ENCODE data around the gene RASIP1. TPM values are rescaled to one million over a fixed set of nuclear protein-coding genes. Genes with fewer than 3 reads are reported as not detected.

Gene RASIP1
- total RNA-seq, 1 experiment from 2014 or later: 0.51 TPM

- H3K79me2 ChIP-seq (ENCODE audit: low read length): no peaks in the 10 kb centered on the region
- DNase-seq (no peak), ATAC-seq (no peak)
- no peak for TF ChIP-seq EZH2phosphoT487 (IDR thresholded peaks at IDR 0.05; ENCODE audit: borderline replicate concordance, low read length)
- TF ChIP-seq, protein P1, sequence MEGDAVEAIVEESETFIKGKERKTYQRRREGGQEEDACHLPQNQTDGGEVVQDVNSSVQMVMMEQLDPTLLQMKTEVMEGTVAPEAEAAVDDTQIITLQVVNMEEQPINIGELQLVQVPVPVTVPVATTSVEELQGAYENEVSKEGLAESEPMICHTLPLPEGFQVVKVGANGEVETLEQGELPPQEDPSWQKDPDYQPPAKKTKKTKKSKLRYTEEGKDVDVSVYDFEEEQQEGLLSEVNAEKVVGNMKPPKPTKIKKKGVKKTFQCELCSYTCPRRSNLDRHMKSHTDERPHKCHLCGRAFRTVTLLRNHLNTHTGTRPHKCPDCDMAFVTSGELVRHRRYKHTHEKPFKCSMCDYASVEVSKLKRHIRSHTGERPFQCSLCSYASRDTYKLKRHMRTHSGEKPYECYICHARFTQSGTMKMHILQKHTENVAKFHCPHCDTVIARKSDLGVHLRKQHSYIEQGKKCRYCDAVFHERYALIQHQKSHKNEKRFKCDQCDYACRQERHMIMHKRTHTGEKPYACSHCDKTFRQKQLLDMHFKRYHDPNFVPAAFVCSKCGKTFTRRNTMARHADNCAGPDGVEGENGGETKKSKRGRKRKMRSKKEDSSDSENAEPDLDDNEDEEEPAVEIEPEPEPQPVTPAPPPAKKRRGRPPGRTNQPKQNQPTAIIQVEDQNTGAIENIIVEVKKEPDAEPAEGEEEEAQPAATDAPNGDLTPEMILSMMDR (conservative IDR thresholded peaks at IDR 0.05; ENCODE audit: low read depth, low read length): no peak
- no peak for TF ChIP-seq EZH2 (IDR thresholded peaks at IDR 0.05; ENCODE audit: low read length, unreplicated experiment)
- CTCF ChIA-PET: no interaction called here
- H3K27ac ChIP-seq (ENCODE audit: low read length): no peak overlapping the region
- intact Hi-C loops (cut with micrococcal nuclease): no loop called here
- H3K4me1 ChIP-seq (ENCODE audit: insufficient read depth, low read length): no peaks in the 10 kb centered on the region
- H3K4me2 ChIP-seq (ENCODE audit: low read length): no peak overlapping the region
- no peaks in the 10 kb centered on the region for H3K36me3 ChIP-seq (ENCODE audit: low read depth, low read length)
- BruUV-seq (replicated peaks): no TSS peak
- no peak overlapping the region for H2AFZ ChIP-seq (ENCODE audit: low read length)
- no peaks in the 10 kb centered on the region for H4K20me1 ChIP-seq (ENCODE audit: low read length)
- no peak overlapping the region for H3K4me3 ChIP-seq (ENCODE audit: low read length)
- H3K9me3 ChIP-seq (ENCODE audit: low read length): no peaks in the 10 kb centered on the region
- POLR2A ChIA-PET (ENCODE audit: unreplicated experiment): no interaction called here
- no peaks in the 10 kb centered on the region for H3K27me3 ChIP-seq (ENCODE audit: low read length)
- no peaks in the 10 kb centered on the region for H3F3A ChIP-seq (ENCODE audit: low read length, unreplicated experiment)
- no peaks in the 10 kb centered on the region for H3K9me2 ChIP-seq (replicated peaks; ENCODE audit: low read length)
- no peak overlapping the region for H3K9ac ChIP-seq (ENCODE audit: low read length)
Measured at GRCh38 chr19:48671446-48671995, 68.9 kb downstream of the RASIP1 start.

DNA sequence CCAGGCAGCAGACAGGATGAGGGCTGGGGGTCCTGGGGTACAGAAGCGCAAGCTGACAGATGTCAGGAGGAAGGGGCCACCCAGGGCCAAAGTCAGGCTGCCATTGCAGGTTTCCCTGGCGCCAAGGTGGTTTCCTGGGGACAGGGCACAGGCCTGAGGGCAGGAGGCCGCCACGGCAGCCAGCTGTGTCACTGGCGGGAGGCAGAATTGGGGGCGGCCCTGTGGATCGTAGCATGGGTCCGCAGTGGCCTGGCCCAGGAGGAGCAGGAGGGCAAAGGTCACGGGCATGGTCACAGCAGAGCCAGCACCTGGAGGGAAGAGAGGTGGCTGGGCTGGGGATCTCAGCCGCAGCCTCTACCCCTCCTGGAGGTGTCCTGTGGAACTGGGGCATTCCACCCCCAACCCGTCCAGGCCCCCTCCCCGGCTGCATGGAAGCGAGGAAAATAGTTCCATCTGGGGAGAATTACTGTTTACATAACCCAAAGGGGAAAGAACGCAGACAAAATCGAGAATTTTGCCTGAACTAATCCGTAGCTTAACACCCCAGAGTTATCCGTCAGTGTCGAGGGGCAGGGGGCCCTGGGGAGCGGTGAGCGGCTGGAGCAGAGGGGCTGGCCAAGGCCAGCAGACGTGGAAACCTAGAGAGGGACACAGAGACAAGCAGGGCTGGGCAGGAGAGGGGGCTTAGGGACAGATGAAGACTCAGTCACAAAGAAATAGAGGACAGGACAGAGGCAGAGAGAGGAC, 69.5 kb downstream of the RASIP1 start:
- CTCF ChIA-PET: no interaction called here
- H3K27ac ChIP-seq (ENCODE audit: low read length): no peak overlapping the region

More for the DNA sequence above, 69.5 kb downstream of the RASIP1 start:
- POLR2A ChIA-PET (ENCODE audit: unreplicated experiment): no interaction called here
- DNase-seq: no peak
- no peaks in the 10 kb centered on the region for H3K4me1 ChIP-seq (ENCODE audit: insufficient read depth, low read length)
- no peak overlapping the region for H2AFZ ChIP-seq (ENCODE audit: low read length)
- H3K4me3 ChIP-seq (ENCODE audit: low read length): no peak overlapping the region
- no peaks in the 10 kb centered on the region for H4K20me1 ChIP-seq (ENCODE audit: low read length)
- H3F3A ChIP-seq (ENCODE audit: low read length, unreplicated experiment): no peaks in the 10 kb centered on the region
- H3K4me2 ChIP-seq (ENCODE audit: low read length): no peak overlapping the region
- H3K36me3 ChIP-seq (ENCODE audit: low read depth, low read length): no peaks in the 10 kb centered on the region
- intact Hi-C loops (cut with micrococcal nuclease): no loop called here
- no TSS peak for BruUV-seq (replicated peaks)
- no peaks in the 10 kb centered on the region for H3K9me2 ChIP-seq (replicated peaks; ENCODE audit: low read length)
- H3K79me2 ChIP-seq (ENCODE audit: low read length): no peaks in the 10 kb centered on the region
- no peaks in the 10 kb centered on the region for H3K27me3 ChIP-seq (ENCODE audit: low read length)
- no peaks in the 10 kb centered on the region for H3K9me3 ChIP-seq (ENCODE audit: low read length)
- TF ChIP-seq EZH2 (IDR thresholded peaks at IDR 0.05; ENCODE audit: low read length, unreplicated experiment) (no peak), EZH2phosphoT487 (IDR thresholded peaks at IDR 0.05; ENCODE audit: borderline replicate concordance, low read length) (no peak)
- TF ChIP-seq, protein P1 (conservative IDR thresholded peaks at IDR 0.05; ENCODE audit: low read depth, low read length): no peak
- no peak overlapping the region for H3K9ac ChIP-seq (ENCODE audit: low read length)
- no peak for ATAC-seq

Other genes starting within 250 kb of the RASIP1 start
- gene LMTK3, start 228.8 kb downstream of the RASIP1 start, total RNA-seq (2014; rRNA removed): 4.8 and 8.3 TPM in 2 replicates
- 4.8 and 6.7 TPM in 2 replicates for gene SULT2B1, start 188.4 kb downstream of the RASIP1 start, total RNA-seq (2014; rRNA removed)
- gene SPACA4, start 133.9 kb downstream of the RASIP1 start, total RNA-seq (2014; rRNA removed): not detected in 2 replicates
- 4.6 and 4.7 TPM in 2 replicates for gene FAM83E, start 125.5 kb downstream of the RASIP1 start, total RNA-seq (2014; rRNA removed)
- 1,237 and 1,503 TPM in 2 replicates for gene RPL18, start 121.4 kb downstream of the RASIP1 start, total RNA-seq (2014; rRNA removed)
- gene SPHK2, start 121.1 kb downstream of the RASIP1 start, total RNA-seq (2014; rRNA removed): 8.5 and 8.6 TPM in 2 replicates
- gene DBP, start 103.2 kb downstream of the RASIP1 start, total RNA-seq (2014; rRNA removed): 9.0 and 12.2 TPM in 2 replicates
- 0.63 and 4.1 TPM in 2 replicates for gene CA11, start 94.4 kb downstream of the RASIP1 start, total RNA-seq (2014; rRNA removed)
- 0.18 and 0.81 TPM in 2 replicates for gene NTN5, start 67.6 kb downstream of the RASIP1 start, total RNA-seq (2014; rRNA removed)
- gene FUT2, start 44.6 kb downstream of the RASIP1 start, total RNA-seq (2014; rRNA removed): 0.69 TPM in 1 of 2 replicates, not detected in the other
- gene MAMSTR, start 20.9 kb downstream of the RASIP1 start, total RNA-seq (2014; rRNA removed): 0.18 and 0.40 TPM in 2 replicates
- gene IZUMO1, start 6.3 kb upstream of the RASIP1 start, total RNA-seq (2014; rRNA removed): not detected in 2 replicates
- gene FUT1, start 12.0 kb upstream of the RASIP1 start, total RNA-seq (2014; rRNA removed): 4.6 and 4.8 TPM in 2 replicates
- not detected in 2 replicates for gene FGF21, start 14.9 kb upstream of the RASIP1 start, total RNA-seq (2014; rRNA removed)
- 41.1 and 50.0 TPM in 2 replicates for gene BCAT2, start 70.4 kb upstream of the RASIP1 start, total RNA-seq (2014; rRNA removed)
- gene HSD17B14, start 95.9 kb upstream of the RASIP1 start, total RNA-seq (2014; rRNA removed): 15.0 and 15.4 TPM in 2 replicates
- 0.63 and 1.2 TPM in 2 replicates for gene PLEKHA4, start 128.0 kb upstream of the RASIP1 start, total RNA-seq (2014; rRNA removed)
- gene PPP1R15A, start 131.8 kb upstream of the RASIP1 start, total RNA-seq (2014; rRNA removed): 78.0 and 105 TPM in 2 replicates
- not detected in 2 replicates for gene TULP2, start 158.1 kb upstream of the RASIP1 start, total RNA-seq (2014; rRNA removed)
- 137 and 138 TPM in 2 replicates for gene NUCB1, start 159.7 kb upstream of the RASIP1 start, total RNA-seq (2014; rRNA removed)
- 1.6 and 1.8 TPM in 2 replicates for gene DHDH, start 193.1 kb upstream of the RASIP1 start, total RNA-seq (2014; rRNA removed)
- 43.0 and 44.8 TPM in 2 replicates for gene BAX, start 214.3 kb upstream of the RASIP1 start, total RNA-seq (2014; rRNA removed)
- gene FTL, start 224.7 kb upstream of the RASIP1 start, total RNA-seq (2014; rRNA removed): 1,109 and 1,250 TPM in 2 replicates

All from PC-3 (cell line).